HL-60 (cell line): ENCODE measurements around the gene UNC119.

ENCODE experiments used
- CTCF ChIP-seq: IDR thresholded peaks from one replicate; pipeline ENCODE4 v1.5.1; 2011; ENCODE audit warnings: low read length, control low read depth, inconsistent platforms; ENCODE audit not compliant: insufficient read depth
- POLR2AphosphoS5 ChIP-seq: IDR thresholded peaks from 2 replicates; pipeline ENCODE4 v1.6.1; 2012; ENCODE audit warnings: low read depth
- REST ChIP-seq: IDR thresholded peaks from 2 replicates; pipeline ENCODE4 v1.6.1; 2012; ENCODE audit warnings: low read depth; ENCODE audit not compliant: insufficient replicate concordance

GRCh38 chr17:28545141-28545503, 7.3 kb downstream of the UNC119 start:
- TF ChIP-seq REST (no peak), CTCF (no peak), POLR2AphosphoS5 (no peak)
